ENCODE results near the gene WDR18.

Gene WDR18

GRCh38 chr19:990746-991145 is 6.6 kb downstream of the WDR18 start:
- H2AK5ac ChIP-seq (ENCODE audit: low read length), result no peak overlapping the region
- no peak overlapping the region for H2BK120ac ChIP-seq (ENCODE audit: insufficient read depth, low read length, poor library complexity)
- no peak overlapping the region for H3K9ac ChIP-seq (ENCODE audit: low read length)
- H2BK12ac ChIP-seq (ENCODE audit: low read length), result no peak overlapping the region
- H2BK5ac ChIP-seq (ENCODE audit: low read depth, low read length, poor library complexity), result no peak overlapping the region
- no peak overlapping the region for H3K4me3 ChIP-seq (ENCODE audit: low read depth, low read length)
- no peak overlapping the region for H4K12ac ChIP-seq (ENCODE audit: low read depth, low read length)
- H3K79me1 ChIP-seq (ENCODE audit: low read length), result peaks cover 9% of the 10 kb centered on the region
- H3K27ac ChIP-seq (ENCODE audit: low read depth, low read length), result no peak overlapping the region
- no peaks in the 10 kb centered on the region for H3K79me2 ChIP-seq (ENCODE audit: control insufficient read depth, insufficient read depth, low read length, poor library complexity)
- peaks cover 15 to 17% of the 10 kb centered on the region in 2 experiments for H3K4me1 ChIP-seq (ENCODE audit: control insufficient read depth in 1 of 2, insufficient read depth in 2 of 2, low read length in 2 of 2)
- peaks cover 68 to 75% of the 10 kb centered on the region in 2 experiments for H3K36me3 ChIP-seq (ENCODE audit: control insufficient read depth in 1 of 2, insufficient read depth in 2 of 2, low read length in 2 of 2)
- H3K4me2 ChIP-seq (ENCODE audit: low read length), result no peak overlapping the region
- no peak for DNase-seq
- no peak overlapping the region for H3K14ac ChIP-seq (ENCODE audit: low read length)
- H3K23ac ChIP-seq (ENCODE audit: low read length), result no peak overlapping the region
- WGBS (ENCODE audit: extremely low coverage, insufficient coverage, insufficient read length), result no CpG with 5 or more reads among the region's 23 CpGs
- no peak overlapping the region for H2AFZ ChIP-seq (ENCODE audit: insufficient read depth, low read length, poor library complexity)
- H4K91ac ChIP-seq (ENCODE audit: low read depth, low read length), result no peak overlapping the region
- H3K4ac ChIP-seq (ENCODE audit: low read depth, low read length), result no peak overlapping the region
- no peaks in the 10 kb centered on the region for H3K27me3 ChIP-seq (ENCODE audit: insufficient read depth, low read length)
- H4K8ac ChIP-seq (ENCODE audit: low read depth, low read length), result no peak overlapping the region
- peaks cover 6% of the 10 kb centered on the region for H3K9me3 ChIP-seq (ENCODE audit: insufficient read depth, low read depth, low read length)
- H3K18ac ChIP-seq (ENCODE audit: low read length), result no peak overlapping the region

- Histone ChIP-seq H3K4me2 (ENCODE audit: low read length) (no peak overlapping the region), H3K9ac (ENCODE audit: low read length) (no peak overlapping the region), H3K4ac (ENCODE audit: low read depth, low read length) (no peak overlapping the region), H3K14ac (ENCODE audit: low read length) (no peak overlapping the region), H3K79me1 (ENCODE audit: low read length) (peaks cover 9% of the 10 kb centered on the region), H2BK12ac (ENCODE audit: low read length) (no peak overlapping the region), H4K91ac (ENCODE audit: low read depth, low read length) (no peak overlapping the region), H2BK5ac (ENCODE audit: low read depth, low read length, poor library complexity) (no peak overlapping the region), H4K12ac (ENCODE audit: low read depth, low read length) (no peak overlapping the region), H3K27me3 (ENCODE audit: insufficient read depth, low read length) (no peaks in the 10 kb centered on the region), H3K4me1 (ENCODE audit: control insufficient read depth in 1 of 2, insufficient read depth in 2 of 2, low read length in 2 of 2) (peaks cover 21 to 23% of the 10 kb centered on the region in 2 experiments), H4K8ac (ENCODE audit: low read depth, low read length) (no peak overlapping the region), H3K4me3 (ENCODE audit: low read depth, low read length) (no peak overlapping the region), H3K23ac (ENCODE audit: low read length) (no peak overlapping the region), H3K18ac (ENCODE audit: low read length) (no peak overlapping the region), H3K27ac (ENCODE audit: low read depth, low read length) (no peak overlapping the region), H3K79me2 (ENCODE audit: control insufficient read depth, insufficient read depth, low read length, poor library complexity) (no peaks in the 10 kb centered on the region), H2AFZ (ENCODE audit: insufficient read depth, low read length, poor library complexity) (no peak overlapping the region), H2BK120ac (ENCODE audit: insufficient read depth, low read length, poor library complexity) (no peak overlapping the region), H3K9me3 (ENCODE audit: insufficient read depth, low read depth, low read length) (peaks cover 5% of the 10 kb centered on the region), H2AK5ac (ENCODE audit: low read length) (no peak overlapping the region), H3K36me3 (ENCODE audit: control insufficient read depth in 1 of 2, insufficient read depth in 2 of 2, low read length in 2 of 2) (peaks cover 62 to 69% of the 10 kb centered on the region in 2 experiments)
- no CpG with 5 or more reads among the region's 47 CpGs for WGBS (ENCODE audit: extremely low coverage, insufficient coverage, insufficient read length)
- DNase-seq, result peak; percentile 57 to 61
These were observed 7.2 kb downstream of the WDR18 start for GRCh38 chr19:991174-991931.

GRCh38 chr19:991932-992669 is 8.0 kb downstream of the WDR18 start:
- Histone ChIP-seq H3K23ac (ENCODE audit: low read length) (no peak overlapping the region), H3K14ac (ENCODE audit: low read length) (no peak overlapping the region), H4K8ac (ENCODE audit: low read depth, low read length) (no peak overlapping the region), H4K12ac (ENCODE audit: low read depth, low read length) (no peak overlapping the region), H4K91ac (ENCODE audit: low read depth, low read length) (no peak overlapping the region), H3K4me3 (ENCODE audit: low read depth, low read length) (no peak overlapping the region), H2BK5ac (ENCODE audit: low read depth, low read length, poor library complexity) (no peak overlapping the region), H3K27ac (ENCODE audit: low read depth, low read length) (no peak overlapping the region), H3K4me2 (ENCODE audit: low read length) (no peak overlapping the region), H3K18ac (ENCODE audit: low read length) (no peak overlapping the region), H3K9ac (ENCODE audit: low read length) (no peak overlapping the region), H3K27me3 (ENCODE audit: insufficient read depth, low read length) (no peaks in the 10 kb centered on the region), H3K79me2 (ENCODE audit: control insufficient read depth, insufficient read depth, low read length, poor library complexity) (no peaks in the 10 kb centered on the region), H2AFZ (ENCODE audit: insufficient read depth, low read length, poor library complexity) (no peak overlapping the region), H2BK12ac (ENCODE audit: low read length) (peak overlapping the region; percentile 48), H3K79me1 (ENCODE audit: low read length) (peaks cover 9% of the 10 kb centered on the region), H2BK120ac (ENCODE audit: insufficient read depth, low read length, poor library complexity) (no peak overlapping the region), H2AK5ac (ENCODE audit: low read length) (no peak overlapping the region), H3K4ac (ENCODE audit: low read depth, low read length) (no peak overlapping the region), H3K4me1 (ENCODE audit: control insufficient read depth in 1 of 2, insufficient read depth in 2 of 2, low read length in 2 of 2) (peaks cover 23 to 26% of the 10 kb centered on the region in 2 experiments), H3K36me3 (ENCODE audit: control insufficient read depth in 1 of 2, insufficient read depth in 2 of 2, low read length in 2 of 2) (peaks cover 55 to 61% of the 10 kb centered on the region in 2 experiments), H3K9me3 (ENCODE audit: insufficient read depth, low read depth, low read length) (peaks cover 5% of the 10 kb centered on the region)
- DNase-seq, result no peak
- no CpG with 5 or more reads among the region's 42 CpGs for WGBS (ENCODE audit: extremely low coverage, insufficient coverage, insufficient read length)

GRCh38 chr19:992670-993055 is 8.5 kb downstream of the WDR18 start:
- DNase-seq, result no peak
- Histone ChIP-seq H3K14ac (ENCODE audit: low read length) (peak overlapping the region; percentile 73), H3K4ac (ENCODE audit: low read depth, low read length) (no peak overlapping the region), H2AK5ac (ENCODE audit: low read length) (no peak overlapping the region), H3K23ac (ENCODE audit: low read length) (no peak overlapping the region), H3K27ac (ENCODE audit: low read depth, low read length) (peak overlapping the region; percentile 20), H3K4me2 (ENCODE audit: low read length) (no peak overlapping the region), H3K4me3 (ENCODE audit: low read depth, low read length) (no peak overlapping the region), H2BK5ac (ENCODE audit: low read depth, low read length, poor library complexity) (peak overlapping the region; percentile 26), H3K9ac (ENCODE audit: low read length) (no peak overlapping the region), H4K12ac (ENCODE audit: low read depth, low read length) (peak overlapping the region; percentile 7), H3K79me2 (ENCODE audit: control insufficient read depth, insufficient read depth, low read length, poor library complexity) (no peaks in the 10 kb centered on the region), H3K79me1 (ENCODE audit: low read length) (peaks cover 9% of the 10 kb centered on the region), H3K9me3 (ENCODE audit: insufficient read depth, low read depth, low read length) (peaks cover 5% of the 10 kb centered on the region), H3K27me3 (ENCODE audit: insufficient read depth, low read length) (no peaks in the 10 kb centered on the region), H2AFZ (ENCODE audit: insufficient read depth, low read length, poor library complexity) (peak overlapping the region; percentile 21), H2BK12ac (ENCODE audit: low read length) (peak overlapping the region; percentile 71), H3K4me1 (ENCODE audit: control insufficient read depth in 1 of 2, insufficient read depth in 2 of 2, low read length in 2 of 2) (peaks cover 23 to 26% of the 10 kb centered on the region in 2 experiments), H3K36me3 (ENCODE audit: control insufficient read depth in 1 of 2, insufficient read depth in 2 of 2, low read length in 2 of 2) (peaks cover 51 to 56% of the 10 kb centered on the region in 2 experiments), H4K91ac (ENCODE audit: low read depth, low read length) (peak overlapping the region; percentile 72), H4K8ac (ENCODE audit: low read depth, low read length) (peak overlapping the region; percentile 51), H2BK120ac (ENCODE audit: insufficient read depth, low read length, poor library complexity) (peak overlapping the region; percentile 64), H3K18ac (ENCODE audit: low read length) (peak overlapping the region; percentile 16)
- WGBS (ENCODE audit: extremely low coverage, insufficient coverage, insufficient read length), result no CpG with 5 or more reads among the region's 13 CpGs
